Peyer's patch (tissue), 4 donors: Measurements from ENCODE around the gene NDST3. TPM values are rescaled to one million over a fixed set of nuclear protein-coding genes. Genes with fewer than 3 reads are reported as not detected.
"Not testable (repeated sequence)": the region's sequence is repeated elsewhere in the genome, so short reads cannot be mapped to it uniquely, and the experiment has no call there.

Experiments
- DNase-seq, 3 donors: peaks; one replicate each; pipeline ENCODE4 v3.0.0-alpha.2; 2017 to 2019
- H3K27ac ChIP-seq, 4 donors: fragments of 200-600 bp; sonication (generic); one replicate each; pipeline ENCODE4 v1.5.1; 2016 to 2019
- H3K27me3 ChIP-seq, 2 donors: fragments of 200-600 bp; sonication (generic); one replicate each; pipeline ENCODE4 v1.5.1; 2019
- H3K36me3 ChIP-seq, 3 donors: fragments of 200-600 bp; sonication (generic); one replicate each; pipeline ENCODE4 v1.5.1; 2016 to 2019
- H3K4me1 ChIP-seq, 4 donors: fragments of 200-600 bp; sonication (generic); one replicate each; pipeline ENCODE4 v1.5.1; 2016 to 2019
- H3K4me3 ChIP-seq, 4 donors: fragments of 200-600 bp; sonication (generic); 1 replicate in 3 of 4; 2 replicates in 1 of 4; pipeline ENCODE4 v1.5.1; 2016 to 2019; ENCODE audit warnings: mild to moderate bottlenecking in 1 of 4
- H3K9me3 ChIP-seq, 4 donors: fragments of 200-600 bp; sonication (generic); one replicate each; pipeline ENCODE4 v1.5.1; 2016 to 2019; ENCODE audit warnings: mild to moderate bottlenecking in 1 of 4
- POLR2A ChIP-seq, 2 donors: fragments of 450-650 bp; IDR thresholded peaks; one replicate each; pipeline ENCODE4 v1.5.1; 2017; ENCODE audit warnings: antibody characterized with exemption in 2 of 2, mild to moderate bottlenecking in 2 of 2, moderate library complexity in 2 of 2
- total RNA-seq, 4 donors: library from RNA; depleted of rRNA; stranded (reverse); fragments of >200 nt; gene quantifications; one replicate each; pipeline ENCODE4 v1.1.0, GENCODE V29; 2016
- TF ChIP-seq, protein P1 (sequence below), 6 experiments: fragments of 450-650 bp in 4 of 6; fragments of 200-600 bp in 2 of 6; sonication (generic) in 1 of 6; IDR thresholded peaks; one replicate each; pipeline ENCODE4 v1.5.1; 2017 to 2019; ENCODE audit warnings: antibody characterized with exemption in 6 of 6, mild to moderate bottlenecking in 3 of 6, moderate library complexity in 1 of 6

The NDST3 gene
- total RNA-seq, 4 donors from 2014 or later: not detected

DNA sequence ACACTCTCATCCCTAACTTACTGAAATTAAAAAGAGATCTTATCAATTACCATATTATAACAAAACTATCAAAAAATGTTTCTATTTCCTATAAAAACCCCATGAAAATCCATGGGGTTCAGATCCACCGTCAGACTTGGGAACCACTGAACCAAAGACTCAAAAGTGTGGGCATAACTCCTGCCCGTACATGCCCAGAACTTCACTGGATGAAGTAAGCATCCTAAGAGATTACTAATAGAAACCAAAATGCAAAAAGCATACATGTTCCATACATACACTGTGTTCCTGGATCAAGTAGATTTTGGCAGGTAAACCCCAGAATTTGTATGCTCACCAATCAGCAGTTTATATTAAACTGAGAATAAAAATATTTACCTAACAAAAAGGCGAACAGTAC, 252.4 kb downstream of the NDST3 start:
- no peak overlapping the region for H3K4me3 ChIP-seq
- no peaks in the 10 kb centered on the region for H3K27me3 ChIP-seq
- H3K4me1 ChIP-seq: no peaks in the 10 kb centered on the region
- no peak overlapping the region for H3K27ac ChIP-seq
- no peaks in the 10 kb centered on the region for H3K36me3 ChIP-seq
- no peaks in the 10 kb centered on the region for H3K9me3 ChIP-seq
- TF ChIP-seq POLR2A (IDR thresholded peaks at IDR 0.05): no peak
- TF ChIP-seq, protein P1, sequence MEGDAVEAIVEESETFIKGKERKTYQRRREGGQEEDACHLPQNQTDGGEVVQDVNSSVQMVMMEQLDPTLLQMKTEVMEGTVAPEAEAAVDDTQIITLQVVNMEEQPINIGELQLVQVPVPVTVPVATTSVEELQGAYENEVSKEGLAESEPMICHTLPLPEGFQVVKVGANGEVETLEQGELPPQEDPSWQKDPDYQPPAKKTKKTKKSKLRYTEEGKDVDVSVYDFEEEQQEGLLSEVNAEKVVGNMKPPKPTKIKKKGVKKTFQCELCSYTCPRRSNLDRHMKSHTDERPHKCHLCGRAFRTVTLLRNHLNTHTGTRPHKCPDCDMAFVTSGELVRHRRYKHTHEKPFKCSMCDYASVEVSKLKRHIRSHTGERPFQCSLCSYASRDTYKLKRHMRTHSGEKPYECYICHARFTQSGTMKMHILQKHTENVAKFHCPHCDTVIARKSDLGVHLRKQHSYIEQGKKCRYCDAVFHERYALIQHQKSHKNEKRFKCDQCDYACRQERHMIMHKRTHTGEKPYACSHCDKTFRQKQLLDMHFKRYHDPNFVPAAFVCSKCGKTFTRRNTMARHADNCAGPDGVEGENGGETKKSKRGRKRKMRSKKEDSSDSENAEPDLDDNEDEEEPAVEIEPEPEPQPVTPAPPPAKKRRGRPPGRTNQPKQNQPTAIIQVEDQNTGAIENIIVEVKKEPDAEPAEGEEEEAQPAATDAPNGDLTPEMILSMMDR (IDR thresholded peaks at IDR 0.05): no peak
- no peak for DNase-seq

DNA sequence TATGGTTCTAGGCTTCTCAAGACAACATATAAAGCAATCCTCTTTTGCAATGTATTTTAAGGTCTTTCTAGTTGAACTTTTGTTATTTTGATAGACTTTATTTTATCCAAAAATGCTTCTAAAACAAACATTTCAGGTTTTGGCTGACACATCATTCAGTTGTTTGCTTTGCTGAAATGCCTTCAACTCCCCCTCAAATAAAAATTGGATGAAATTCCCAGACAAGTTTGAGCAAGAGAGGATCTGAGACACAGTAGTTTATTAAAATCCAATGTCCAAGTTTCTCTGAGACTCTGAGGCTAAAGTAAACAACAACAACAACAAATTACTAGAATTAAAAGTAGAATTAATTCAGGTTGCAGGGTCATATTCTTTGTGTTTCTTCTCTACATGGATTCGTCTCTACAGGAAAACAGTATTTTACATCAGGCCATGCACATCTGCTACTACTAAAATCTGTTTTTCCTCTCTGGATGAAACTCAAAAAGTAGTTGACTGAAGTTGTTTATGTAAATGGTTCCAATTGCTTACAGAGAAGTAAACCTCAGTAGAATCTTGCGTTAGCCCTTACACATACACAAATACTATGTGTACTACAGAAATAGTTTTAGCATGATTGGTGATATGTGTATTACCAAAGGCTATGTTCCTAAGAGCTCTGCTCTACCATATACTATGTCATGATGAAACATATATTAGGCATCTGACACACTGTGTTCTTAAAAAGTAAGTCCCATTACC, 253.6 kb downstream of the NDST3 start:
- Histone ChIP-seq H3K27ac (no peak overlapping the region), H3K4me3 (no peak overlapping the region), H3K9me3 (no peaks in the 10 kb centered on the region), H3K4me1 (no peaks in the 10 kb centered on the region), H3K27me3 (no peaks in the 10 kb centered on the region), H3K36me3 (no peaks in the 10 kb centered on the region)
- TF ChIP-seq, protein P1 (IDR thresholded peaks at IDR 0.05): no peak
- TF ChIP-seq POLR2A (IDR thresholded peaks at IDR 0.05): no peak
- DNase-seq: no peak

DNA sequence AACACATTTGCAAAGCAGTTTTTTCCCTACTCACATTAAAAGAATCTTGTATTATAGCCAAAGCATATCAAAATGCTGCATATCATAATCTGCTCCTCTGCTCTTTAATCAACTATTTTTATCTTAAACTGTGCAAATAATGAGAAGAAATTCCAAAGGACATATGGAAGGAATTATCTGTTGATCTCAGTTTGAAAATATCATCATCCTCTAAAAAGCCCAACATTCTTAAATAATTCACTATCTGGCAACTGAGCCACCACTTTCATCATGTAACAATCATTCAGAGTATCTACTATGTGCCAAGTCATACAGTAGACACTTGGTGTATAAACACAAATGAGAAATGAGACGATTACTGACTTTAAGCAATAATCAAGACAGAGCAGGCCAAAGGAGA, 255.5 kb downstream of the NDST3 start:
- Histone ChIP-seq H3K36me3 (no peaks in the 10 kb centered on the region), H3K4me1 (no peaks in the 10 kb centered on the region)
- DNase-seq: no peak

DNA sequence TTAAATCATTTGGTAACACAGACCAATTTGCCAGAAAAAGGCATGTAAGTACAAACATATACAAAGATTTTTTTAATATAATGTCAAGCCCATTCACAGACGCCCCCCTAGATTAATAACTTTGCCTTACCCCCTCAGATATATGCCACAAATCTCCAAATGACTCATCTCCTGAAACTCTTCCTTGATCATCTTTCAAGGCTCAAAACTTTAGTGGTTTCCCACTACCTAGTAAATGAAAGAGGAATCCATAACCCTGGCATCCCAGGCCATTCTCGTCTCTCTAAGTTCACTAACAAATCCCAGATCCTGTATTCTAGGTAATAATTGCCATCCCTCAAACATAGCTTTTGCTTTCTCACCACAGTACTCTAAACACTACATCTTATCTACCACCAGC, 256.7 kb downstream of the NDST3 start:
- Histone ChIP-seq H3K4me3 (no peak overlapping the region), H3K36me3 (no peaks in the 10 kb centered on the region), H3K27me3 (no peaks in the 10 kb centered on the region), H3K27ac (no peak overlapping the region), H3K4me1 (no peaks in the 10 kb centered on the region), H3K9me3 (no peaks in the 10 kb centered on the region)
- no peak for TF ChIP-seq POLR2A (IDR thresholded peaks at IDR 0.05)
- TF ChIP-seq, protein P1 (IDR thresholded peaks at IDR 0.05): no peak
- no peak for DNase-seq

More for the DNA sequence above, 255.5 kb downstream of the NDST3 start:
- Histone ChIP-seq H3K27me3 (no peaks in the 10 kb centered on the region), H3K27ac (no peak overlapping the region), H3K9me3 (no peaks in the 10 kb centered on the region), H3K4me3 (no peak overlapping the region)
- no peak for TF ChIP-seq POLR2A (IDR thresholded peaks at IDR 0.05)
- TF ChIP-seq, protein P1 (IDR thresholded peaks at IDR 0.05): no peak

DNA sequence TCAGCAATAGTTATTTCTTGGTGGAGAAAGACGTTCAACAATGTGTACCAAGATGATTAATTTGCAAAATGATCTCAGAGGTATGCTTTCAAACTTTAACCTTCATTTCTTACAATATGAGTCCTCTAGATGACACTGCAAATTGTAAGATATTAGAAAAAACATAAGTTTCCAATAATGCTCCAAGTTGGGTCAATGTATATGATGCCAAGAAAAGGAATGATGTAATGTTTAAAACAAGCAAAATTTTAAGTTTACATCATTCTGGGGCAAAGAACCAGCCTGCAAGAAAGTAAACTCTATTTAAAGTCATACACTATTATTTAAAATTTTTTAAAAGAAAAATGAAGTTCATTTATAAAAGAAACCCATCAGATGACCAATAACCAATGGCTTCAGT, 262.4 kb downstream of the NDST3 start:
- no peak overlapping the region for H3K4me3 ChIP-seq
- no peak overlapping the region for H3K27ac ChIP-seq
- H3K9me3 ChIP-seq: no peaks in the 10 kb centered on the region
- H3K4me1 ChIP-seq: no peaks in the 10 kb centered on the region
- H3K36me3 ChIP-seq: no peaks in the 10 kb centered on the region
- no peak for DNase-seq
- no peaks in the 10 kb centered on the region for H3K27me3 ChIP-seq
- no peak for TF ChIP-seq POLR2A (IDR thresholded peaks at IDR 0.05)
- TF ChIP-seq, protein P1 (IDR thresholded peaks at IDR 0.05): no peak

DNA sequence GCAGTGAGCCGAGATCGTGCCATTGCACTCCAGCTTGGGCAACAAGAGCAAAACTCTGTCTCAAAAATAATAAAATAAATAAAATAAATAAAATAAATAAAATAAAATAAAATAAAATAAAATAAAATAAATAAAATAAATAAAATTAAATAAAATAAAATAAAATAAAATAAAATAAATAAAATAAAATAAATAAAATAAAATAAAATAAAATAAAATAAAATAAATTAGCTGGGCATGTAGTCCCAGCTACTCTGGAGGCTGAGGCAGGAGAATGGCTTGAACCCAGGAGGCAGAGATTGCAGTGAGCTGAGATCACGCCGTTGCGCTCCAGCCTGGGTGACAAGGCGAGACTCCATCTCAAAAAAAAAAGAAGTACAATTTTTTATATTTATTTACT, 265.3 kb downstream of the NDST3 start:
- H3K4me3 ChIP-seq, DNase-seq, H3K4me1 ChIP-seq, H3K36me3 ChIP-seq, H3K27me3 ChIP-seq, H3K9me3 ChIP-seq, H3K27ac ChIP-seq: not testable (repeated sequence)
